ENCODE data around the gene DNAH11. TPM values are rescaled to one million over a fixed set of nuclear protein-coding genes. Genes with fewer than 3 reads are reported as not detected.

The DNAH11 gene
- total and polyA plus RNA-seq, 2 of the 4 experiments (the other 2 are of a cell fraction): not detected

- Histone ChIP-seq H3K79me1 (ENCODE audit: low read depth in 1 of 2, low read length in 2 of 2) (no peaks in the 10 kb centered on the region), H3K27me3 (ENCODE audit: control insufficient read depth, insufficient read depth, low read length) (no peaks in the 10 kb centered on the region), H3K9me1 (ENCODE audit: insufficient read depth, low read length) (no peaks in the 10 kb centered on the region), H4K20me1 (ENCODE audit: insufficient read depth, low read length) (no peaks in the 10 kb centered on the region), H3K27ac (ENCODE audit: insufficient read depth, low read length) (no peak overlapping the region), H3K36me3 (ENCODE audit: control insufficient read depth, insufficient read depth, low read length) (no peaks in the 10 kb centered on the region), H2AK5ac (ENCODE audit: low read depth, low read length) (no peak overlapping the region), H3K9ac (ENCODE audit: low read depth, low read length) (no peak overlapping the region), H3K4me1 (ENCODE audit: control insufficient read depth, insufficient read depth, low read length) (no peaks in the 10 kb centered on the region), H3K23ac (ENCODE audit: low read depth, low read length) (no peak overlapping the region), H3K9me3 (ENCODE audit: control insufficient read depth, insufficient read depth, low read length) (no peaks in the 10 kb centered on the region), H3K14ac (replicated peaks; ENCODE audit: low read depth, low read length) (no peak overlapping the region), H2BK15ac (ENCODE audit: low read depth, low read length) (no peak overlapping the region), H3K18ac (ENCODE audit: low read depth, low read length) (no peak overlapping the region), H2AFZ (replicated peaks; ENCODE audit: low read length, poor library complexity) (no peak overlapping the region), H2BK5ac (ENCODE audit: low read depth, low read length, poor library complexity, severe bottlenecking) (no peak overlapping the region), H2AK9ac (replicated peaks; ENCODE audit: low read depth, low read length, poor library complexity) (no peak overlapping the region), H3K4me3 (ENCODE audit: insufficient read depth, low read depth, low read length) (no peak overlapping the region), H2BK20ac (ENCODE audit: low read depth, low read length) (no peak overlapping the region), H3K4ac (ENCODE audit: low read depth, low read length) (no peak overlapping the region), H4K8ac (ENCODE audit: low read depth in 2 of 2, low read length in 2 of 2) (no peak overlapping the region), H4K5ac (ENCODE audit: low read depth, low read length) (no peak overlapping the region), H2BK120ac (ENCODE audit: low read depth, low read length) (no peak overlapping the region), H4K91ac (ENCODE audit: insufficient read depth, low read depth, low read length) (no peak overlapping the region), H3K56ac (ENCODE audit: extremely low read depth, insufficient read depth, low read length) (no peak overlapping the region), H3K4me2 (ENCODE audit: low read depth, low read length) (no peak overlapping the region)
- POLR2A ChIA-PET (ENCODE audit: unreplicated experiment): no interaction called here
- BruUV-seq (replicated peaks): no TSS peak
- in situ Hi-C loops (cut with MboI; ENCODE audit: low sequenced_read_pairs) (no loop called here), intact Hi-C loops (cut with micrococcal nuclease) (no loop called here), dilution Hi-C loops (cut with HindIII; ENCODE audit: low sequenced_read_pairs, unreplicated experiment) (no loop called here)
- CTCF ChIA-PET: interaction anchor here (1.1 kb wide), 1 partner anchor 487 kb away, joined by 3 read pairs; no protein-coding TSS in a partner anchor
- no peak for ATAC-seq (ENCODE audit: low read depth)
- DNase-seq: no peak
- TF ChIP-seq POLR2A (IDR thresholded peaks at IDR 0.05; ENCODE audit: low read depth, low read length): no peak
- no peak for TF ChIP-seq FOS (IDR thresholded peaks at IDR 0.05; ENCODE audit: low read depth, low read length)
- no peak for TF ChIP-seq MAZ (IDR thresholded peaks at IDR 0.05; ENCODE audit: borderline replicate concordance, low read depth, low read length)
- no peak for TF ChIP-seq BHLHE40 (IDR thresholded peaks at IDR 0.05; ENCODE audit: low read depth, low read length)
- no peak for TF ChIP-seq SMC3 (IDR thresholded peaks at IDR 0.05; ENCODE audit: low read depth, low read length)
- TF ChIP-seq USF2 (IDR thresholded peaks at IDR 0.05; ENCODE audit: low read depth, low read length): no peak
- TF ChIP-seq RCOR1 (IDR thresholded peaks at IDR 0.05; ENCODE audit: insufficient replicate concordance, low read length): no peak
- TF ChIP-seq MXI1 (IDR thresholded peaks at IDR 0.05; ENCODE audit: borderline replicate concordance, low read depth, low read length): no peak
- no peak for TF ChIP-seq NFE2L2 (IDR thresholded peaks at IDR 0.05; ENCODE audit: low read depth, low read length)
- TF ChIP-seq RFX5 (IDR thresholded peaks at IDR 0.05; ENCODE audit: low read depth, low read length): no peak
- TF ChIP-seq ELK1 (IDR thresholded peaks at IDR 0.05; ENCODE audit: borderline replicate concordance, low read depth, low read length): no peak
- no peak for TF ChIP-seq RAD21 (IDR thresholded peaks at IDR 0.05; ENCODE audit: low read length)
- no peak for TF ChIP-seq CTCF (conservative IDR thresholded peaks at IDR 0.05; ENCODE audit: low read depth, low read length)
- TF ChIP-seq CEBPB (IDR thresholded peaks at IDR 0.05; ENCODE audit: low read depth, low read length): no peak
- no peak for TF ChIP-seq CHD1 (IDR thresholded peaks at IDR 0.05; ENCODE audit: low read depth, low read length)
- TF ChIP-seq MAFK (IDR thresholded peaks at IDR 0.05; ENCODE audit: low read depth, low read length): no peak
Observed at GRCh38 chr7:21514062-21514461, 28.8 kb upstream of the DNAH11 start.

Measured in IMR-90 (cell line).